ENCODE measurements around the gene FUBP1. TPM values are rescaled to one million over a fixed set of nuclear protein-coding genes. Genes with fewer than 3 reads are reported as not detected.

FUBP1 gene
- total RNA-seq, 1 experiment from 2014 or later, result 125 TPM

- H3K4me1 ChIP-seq (ENCODE audit: control insufficient read depth in 1 of 2, insufficient read depth in 2 of 2, low read length in 2 of 2), result no peaks in the 10 kb centered on the region
- POLR2A ChIA-PET, result no interaction called here
- no peak for DNase-seq (ENCODE audit: low read depth, low spot score)
- H3K27ac ChIP-seq (ENCODE audit: low read depth, low read length), result no peak overlapping the region
- no peak overlapping the region for H2AFZ ChIP-seq (ENCODE audit: low read depth, low read length, poor library complexity, severe bottlenecking)
- no peaks in the 10 kb centered on the region for H3K9me2 ChIP-seq (ENCODE audit: insufficient read depth)
- TF ChIP-seq CBX3 (IDR thresholded peaks at IDR 0.05; ENCODE audit: low read depth), result no peak
- TF ChIP-seq JUND (IDR thresholded peaks at IDR 0.05), result no peak
- no peak for TF ChIP-seq EGR1 (IDR thresholded peaks at IDR 0.05; ENCODE audit: low read depth)
- no peak for TF ChIP-seq RAD21 (IDR thresholded peaks at IDR 0.05; ENCODE audit: low read depth)
- no peak for TF ChIP-seq EZH2phosphoT487 (IDR thresholded peaks at IDR 0.05; ENCODE audit: borderline replicate concordance)
- no peak for TF ChIP-seq ZBTB33 (IDR thresholded peaks at IDR 0.05; ENCODE audit: extremely low read depth, insufficient replicate concordance, low read length)
- TF ChIP-seq POLR2AphosphoS5 (IDR thresholded peaks at IDR 0.05; ENCODE audit: low read depth, low read length), result no peak
- no peak for TF ChIP-seq ZNF274 (IDR thresholded peaks at IDR 0.05; ENCODE audit: low read depth, low read length)
- TF ChIP-seq CTCF (IDR thresholded peaks at IDR 0.05 in 2 of 3, conservative IDR thresholded peaks at IDR 0.05 in 1 of 3; ENCODE audit: borderline replicate concordance in 1 of 3, insufficient read depth in 1 of 3, low read depth in 2 of 3, low read length in 2 of 3), result no peak
- no peak for TF ChIP-seq ZFX (IDR thresholded peaks at IDR 0.05)
- TF ChIP-seq POLR2A (IDR thresholded peaks at IDR 0.05; ENCODE audit: borderline replicate concordance, extremely low read depth, insufficient read depth, insufficient read length), result no peak
- TF ChIP-seq SIN3A (IDR thresholded peaks at IDR 0.05; ENCODE audit: low read depth), result no peak
- no peak for TF ChIP-seq SRF (IDR thresholded peaks at IDR 0.05; ENCODE audit: low read depth)
- no peak for TF ChIP-seq TCF7L2 (IDR thresholded peaks at IDR 0.05; ENCODE audit: borderline replicate concordance, extremely low read depth, insufficient read depth, insufficient read length)
- TF ChIP-seq YY1 (IDR thresholded peaks at IDR 0.05; ENCODE audit: extremely low read depth, insufficient replicate concordance, low read depth, low read length), result no peak
- no peak for TF ChIP-seq MAX (IDR thresholded peaks at IDR 0.05)
- no peaks in the 10 kb centered on the region for H3K9me3 ChIP-seq (ENCODE audit: control insufficient read depth in 1 of 2, insufficient read depth in 1 of 2, low read depth in 1 of 2, low read length in 2 of 2)
- no peaks in the 10 kb centered on the region for H3K27me3 ChIP-seq (ENCODE audit: insufficient read depth, low read length)
- H3K9ac ChIP-seq (ENCODE audit: low read length), result no peak overlapping the region
- H3K36me3 ChIP-seq (ENCODE audit: control insufficient read depth in 1 of 2, insufficient read depth in 2 of 2, low read length in 2 of 2), result peaks cover 56 to 57% of the 10 kb centered on the region in 2 experiments
- peaks cover 50% of the 10 kb centered on the region for H3K79me2 ChIP-seq (ENCODE audit: insufficient read depth, low read length)
- no peak overlapping the region for H3K4me2 ChIP-seq (ENCODE audit: low read length)
- H4K20me1 ChIP-seq (ENCODE audit: insufficient read depth), result peaks cover 33% of the 10 kb centered on the region; the same call in 1 of the 2 replicates
- CTCF ChIA-PET, result no interaction called here
- intact Hi-C loops (cut with micrococcal nuclease), result no loop called here
- no TSS peak for BruUV-seq (replicated peaks)
- H3K4me3 ChIP-seq (replicated peaks in 1 of 2; ENCODE audit: low read depth in 1 of 2, low read length in 2 of 2), result no peak overlapping the region
- no peak for ATAC-seq
- RAD21 ChIA-PET (ENCODE audit: low non-redundant PET in 1 of 2, low total read pairs in 2 of 2, uncharacterized antibody in 2 of 2, unreplicated experiment in 2 of 2), result no interaction called here
Measured at GRCh38 chr1:77945345-77945744, 33.5 kb downstream of the FUBP1 start.
